Common myeloid progenitor, CD34-positive (primary cell): ENCODE data around the gene PPP2R5C.

ENCODE experiments used
- CTCF ChIA-PET: fragments of 350-600 bp; sonication (Branson Sonifier 250); formaldehyde crosslinking; loops from one replicate; lab custom pipeline; 2021; ENCODE audit warnings: antibody characterized with exemption; lab: Charles Lee
- POLR2A ChIA-PET: fragments of 350-600 bp; sonication (Branson Sonifier 250); formaldehyde crosslinking; loops from one replicate; lab custom pipeline; 2021; ENCODE audit warnings: antibody characterized with exemption; lab: Charles Lee
- DNase-seq, 3 donors: peaks; one replicate each; pipeline versions ENCODE4 v3.0.0 to v3.0.0-alpha.2; 2013
- H3K27ac ChIP-seq, 2 experiments: 1 replicate in 1 of 2; 2 replicates in 1 of 2; pipeline ENCODE4 v1.7.0; 2013; ENCODE audit warnings: inconsistent platforms in 2 of 2, low read length in 2 of 2, mild to moderate bottlenecking in 2 of 2, low read depth in 1 of 2, moderate library complexity in 1 of 2; ENCODE audit not compliant: severe bottlenecking in 2 of 2, insufficient read depth in 1 of 2, poor library complexity in 1 of 2
- H3K27me3 ChIP-seq, 5 experiments: replicated peaks in 2 of 5; 1 replicate in 3 of 5; 2 replicates in 2 of 5; pipeline versions ENCODE4 v1.6.1 to v1.7.0; 2013; ENCODE audit warnings: low read length in 4 of 5, mild to moderate bottlenecking in 2 of 5, moderate library complexity in 2 of 5, inconsistent platforms in 1 of 5; ENCODE audit not compliant: insufficient read depth in 5 of 5, control insufficient read depth in 4 of 5
- H3K36me3 ChIP-seq, 4 experiments: 1 replicate in 2 of 4; 2 replicates in 2 of 4; pipeline versions ENCODE4 v1.6.1 to v1.7.0; 2013; ENCODE audit warnings: low read length in 3 of 4, control low read depth in 1 of 4, mild to moderate bottlenecking in 1 of 4; ENCODE audit not compliant: control insufficient read depth in 4 of 4, insufficient read depth in 4 of 4
- H3K4me1 ChIP-seq, 4 experiments: 1 replicate in 3 of 4; 2 replicates in 1 of 4; pipeline versions ENCODE4 v1.6.1 to v1.7.1; 2013; ENCODE audit warnings: low read length in 3 of 4, mild to moderate bottlenecking in 3 of 4, control low read depth in 1 of 4, inconsistent platforms in 1 of 4, moderate library complexity in 1 of 4; ENCODE audit not compliant: control insufficient read depth in 4 of 4, insufficient read depth in 4 of 4; ENCODE audit errors: control extremely low read depth in 1 of 4
- H3K4me3 ChIP-seq, 7 experiments: 1 replicate in 4 of 7; 2 replicates in 3 of 7; pipeline versions ENCODE4 v1.5.1 to v1.7.0; 2013; ENCODE audit warnings: mild to moderate bottlenecking in 7 of 7, low read length in 6 of 7, moderate library complexity in 6 of 7, inconsistent platforms in 2 of 7, low read depth in 2 of 7, control low read depth in 1 of 7; ENCODE audit not compliant: insufficient read depth in 4 of 7, control insufficient read depth in 1 of 7; ENCODE audit errors: extremely low read depth in 1 of 7
- H3K9me3 ChIP-seq, 5 experiments: 1 replicate in 4 of 5; 2 replicates in 1 of 5; pipeline versions ENCODE4 v1.6.1 to v1.7.1; 2013; ENCODE audit warnings: low read length in 4 of 5, mild to moderate bottlenecking in 2 of 5, inconsistent platforms in 1 of 5, low read depth in 1 of 5, moderate library complexity in 1 of 5; ENCODE audit not compliant: control insufficient read depth in 4 of 5, insufficient read depth in 2 of 5; ENCODE audit errors: control extremely low read depth in 1 of 5
- WGBS: methylation state at CpG from one replicate; pipeline ENCODE4 v1.1.5; 2013; ENCODE audit not compliant: insufficient coverage; 5-methylcytosine and 5-hydroxymethylcytosine counted together

Gene PPP2R5C

GRCh38 chr14:101894365-101895081 is 133.0 kb downstream of the PPP2R5C start:
- DNase-seq, result no peak
- Histone ChIP-seq H3K27me3 (no peaks in the 10 kb centered on the region), H3K36me3 (peaks cover 18 to 73% (median 38%) of the 10 kb centered on the region in 4 experiments), H3K4me3 (no peak overlapping the region), H3K9me3 (no peaks in the 10 kb centered on the region), H3K4me1 (no peaks in the 10 kb centered on the region), H3K27ac (no peak overlapping the region)
- ChIA-PET CTCF (interaction anchor here (0.9 to 1.5 kb wide), 5 partner anchors 15 to 124 kb away, joined by 3 to 11 read pairs (median 3); no protein-coding TSS in a partner anchor), POLR2A (no interaction called here)
- WGBS, result 94% methylated on average over 6 of the region's 12 CpGs

GRCh38 chr14:101895256-101895655 is 133.7 kb downstream of the PPP2R5C start:
- Histone ChIP-seq H3K9me3 (no peaks in the 10 kb centered on the region), H3K4me3 (no peak overlapping the region), H3K36me3 (peaks cover 18 to 73% (median 37%) of the 10 kb centered on the region in 4 experiments), H3K27me3 (no peaks in the 10 kb centered on the region), H3K4me1 (no peaks in the 10 kb centered on the region), H3K27ac (no peak overlapping the region)
- CTCF ChIA-PET, result interaction anchor here (1.3 kb wide), 1 partner anchor 16 kb away, joined by 3 read pairs; no protein-coding TSS in a partner anchor
- WGBS, result 96% methylated on average over 3 of the region's 9 CpGs
- DNase-seq, result no peak
- POLR2A ChIA-PET, result no interaction called here

GRCh38 chr14:101897326-101897725 is 135.8 kb downstream of the PPP2R5C start:
- Histone ChIP-seq H3K27me3 (no peaks in the 10 kb centered on the region), H3K4me3 (no peak overlapping the region), H3K9me3 (no peaks in the 10 kb centered on the region), H3K36me3 (peaks cover 23 to 82% (median 44%) of the 10 kb centered on the region in 4 experiments), H3K4me1 (no peaks in the 10 kb centered on the region), H3K27ac (no peak overlapping the region)
- ChIA-PET CTCF (interaction anchor here (1.0 to 1.5 kb wide), 2 partner anchors 13 to 48 kb away, joined by 3 read pairs; no protein-coding TSS in a partner anchor), POLR2A (no interaction called here)
- 100% methylated on average over 8 of the region's 9 CpGs for WGBS
- DNase-seq, result no peak

- H3K4me3 ChIP-seq, result no peak overlapping the region
- H3K27me3 ChIP-seq, result no peaks in the 10 kb centered on the region
- H3K9me3 ChIP-seq, result no peaks in the 10 kb centered on the region
- H3K36me3 ChIP-seq, result peaks cover 23 to 82% (median 48%) of the 10 kb centered on the region in 4 experiments
- H3K27ac ChIP-seq, result no peak overlapping the region
- 98% methylated on average over 7 of the region's 8 CpGs for WGBS
- H3K4me1 ChIP-seq, result no peaks in the 10 kb centered on the region
- CTCF ChIA-PET, result interaction anchor here (1.2 to 1.5 kb wide), 2 partner anchors 36 to 49 kb away, joined by 3 to 4 read pairs; no protein-coding TSS in a partner anchor
- no peak for DNase-seq
- POLR2A ChIA-PET, result no interaction called here
Measured at GRCh38 chr14:101898416-101898815, 136.9 kb downstream of the PPP2R5C start.

GRCh38 chr14:101899263-101899662 is 137.8 kb downstream of the PPP2R5C start:
- Histone ChIP-seq H3K36me3 (peaks cover 23 to 81% (median 49%) of the 10 kb centered on the region in 4 experiments), H3K9me3 (no peaks in the 10 kb centered on the region), H3K27ac (no peak overlapping the region), H3K4me1 (no peaks in the 10 kb centered on the region), H3K27me3 (no peaks in the 10 kb centered on the region), H3K4me3 (no peak overlapping the region)
- POLR2A ChIA-PET, result no interaction called here
- CTCF ChIA-PET, result interaction anchor here (0.8 to 1.4 kb wide), 3 partner anchors 37 to 126 kb away, joined by 3 to 4 read pairs (median 4); no protein-coding TSS in a partner anchor
- whole genome bisulfite sequencing, result 97% methylated on average over 8 of the region's 11 CpGs
- DNase-seq, result no peak

GRCh38 chr14:101900253-101900652 is 138.7 kb downstream of the PPP2R5C start:
- no peaks in the 10 kb centered on the region for H3K27me3 ChIP-seq
- H3K36me3 ChIP-seq, result peaks cover 19 to 82% (median 53%) of the 10 kb centered on the region in 4 experiments
- no peak overlapping the region for H3K27ac ChIP-seq
- no peaks in the 10 kb centered on the region for H3K9me3 ChIP-seq
- ChIA-PET CTCF (interaction anchor here (1.4 kb wide), 1 partner anchor 127 kb away, joined by 4 read pairs; no protein-coding TSS in a partner anchor), POLR2A (no interaction called here)
- H3K4me1 ChIP-seq, result no peaks in the 10 kb centered on the region
- H3K4me3 ChIP-seq, result no peak overlapping the region
- no peak for DNase-seq
- WGBS, result 99% methylated on average over 10 of the region's 10 CpGs

- peaks cover 18 to 85% (median 56%) of the 10 kb centered on the region in 4 experiments for H3K36me3 ChIP-seq
- no peaks in the 10 kb centered on the region for H3K9me3 ChIP-seq
- no peaks in the 10 kb centered on the region for H3K27me3 ChIP-seq
- ChIA-PET POLR2A (interaction anchor here (1.1 kb wide), 1 partner anchor 194 kb away, joined by 4 read pairs; no protein-coding TSS in a partner anchor), CTCF (interaction anchor here (0.6 to 2.1 kb wide), 3 partner anchors 15 to 139 kb away, joined by 3 to 5 read pairs (median 3); no protein-coding TSS in a partner anchor)
- no peak overlapping the region for H3K27ac ChIP-seq
- H3K4me1 ChIP-seq, result no peaks in the 10 kb centered on the region
- no peak for DNase-seq
- no peak overlapping the region for H3K4me3 ChIP-seq
- over 99% methylated on average over 13 of the region's 13 CpGs for WGBS
Measured at GRCh38 chr14:101903111-101903561, 141.6 kb downstream of the PPP2R5C start.
